Measurements from ENCODE around the gene RNF2. TPM values are rescaled to one million over a fixed set of nuclear protein-coding genes. Genes with fewer than 3 reads are reported as not detected.

The RNF2 gene
- total RNA-seq, 1 donor from 2014 or later: 15.9 TPM

DNA sequence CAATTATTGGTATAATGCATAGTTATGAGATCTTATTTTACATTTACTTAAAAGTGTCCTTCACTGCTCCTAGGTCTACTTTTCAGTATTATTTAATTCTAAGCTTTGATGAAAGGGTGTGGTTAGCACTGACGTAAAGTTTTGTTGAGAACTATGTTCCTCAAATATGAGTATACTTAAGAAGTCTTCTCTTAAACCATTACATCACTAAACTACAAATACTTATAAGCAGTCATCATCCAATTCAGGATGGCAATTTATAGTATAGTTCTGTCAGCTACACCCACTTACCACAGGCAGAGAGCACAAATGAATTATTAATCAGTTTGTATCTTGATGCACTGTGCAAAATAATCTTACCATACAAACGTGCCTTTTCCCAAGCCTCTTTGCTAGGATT is 84.3 kb downstream of the RNF2 start:
- H3K36me3 ChIP-seq: peaks cover 70% of the 10 kb centered on the region
- no peaks in the 10 kb centered on the region for H3K9me3 ChIP-seq
- intact Hi-C loops (cut with DNase I): no loop called here
- H3K4me1 ChIP-seq: no peaks in the 10 kb centered on the region
- H3K27me3 ChIP-seq: no peaks in the 10 kb centered on the region
- DNase-seq (no peak), ATAC-seq (no peak)
- TF ChIP-seq, protein P1, sequence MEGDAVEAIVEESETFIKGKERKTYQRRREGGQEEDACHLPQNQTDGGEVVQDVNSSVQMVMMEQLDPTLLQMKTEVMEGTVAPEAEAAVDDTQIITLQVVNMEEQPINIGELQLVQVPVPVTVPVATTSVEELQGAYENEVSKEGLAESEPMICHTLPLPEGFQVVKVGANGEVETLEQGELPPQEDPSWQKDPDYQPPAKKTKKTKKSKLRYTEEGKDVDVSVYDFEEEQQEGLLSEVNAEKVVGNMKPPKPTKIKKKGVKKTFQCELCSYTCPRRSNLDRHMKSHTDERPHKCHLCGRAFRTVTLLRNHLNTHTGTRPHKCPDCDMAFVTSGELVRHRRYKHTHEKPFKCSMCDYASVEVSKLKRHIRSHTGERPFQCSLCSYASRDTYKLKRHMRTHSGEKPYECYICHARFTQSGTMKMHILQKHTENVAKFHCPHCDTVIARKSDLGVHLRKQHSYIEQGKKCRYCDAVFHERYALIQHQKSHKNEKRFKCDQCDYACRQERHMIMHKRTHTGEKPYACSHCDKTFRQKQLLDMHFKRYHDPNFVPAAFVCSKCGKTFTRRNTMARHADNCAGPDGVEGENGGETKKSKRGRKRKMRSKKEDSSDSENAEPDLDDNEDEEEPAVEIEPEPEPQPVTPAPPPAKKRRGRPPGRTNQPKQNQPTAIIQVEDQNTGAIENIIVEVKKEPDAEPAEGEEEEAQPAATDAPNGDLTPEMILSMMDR (IDR thresholded peaks at IDR 0.05): no peak
- H3K4me3 ChIP-seq: no peak overlapping the region
- H3K27ac ChIP-seq: no peak overlapping the region

- H3K36me3 ChIP-seq: peaks cover 71% of the 10 kb centered on the region
- H3K27ac ChIP-seq: no peak overlapping the region
- DNase-seq (no peak), ATAC-seq (no peak)
- no peaks in the 10 kb centered on the region for H3K9me3 ChIP-seq
- no peaks in the 10 kb centered on the region for H3K4me1 ChIP-seq
- no peak overlapping the region for H3K4me3 ChIP-seq
- TF ChIP-seq, protein P1 (IDR thresholded peaks at IDR 0.05): no peak
- intact Hi-C loops (cut with DNase I): no loop called here
- no peaks in the 10 kb centered on the region for H3K27me3 ChIP-seq
Measured at GRCh38 chr1:185132534-185132933, 87.2 kb downstream of the RNF2 start.

GRCh38 chr1:185137896-185138545 is 92.7 kb downstream of the RNF2 start:
- ATAC-seq: no peak
- TF ChIP-seq, protein P1 (IDR thresholded peaks at IDR 0.05): no peak
- H3K4me3 ChIP-seq: no peak overlapping the region
- H3K36me3 ChIP-seq: peaks cover 90% of the 10 kb centered on the region
- H3K4me1 ChIP-seq: no peaks in the 10 kb centered on the region
- no peaks in the 10 kb centered on the region for H3K9me3 ChIP-seq
- H3K27me3 ChIP-seq: no peaks in the 10 kb centered on the region
- no peak for DNase-seq
- intact Hi-C loops (cut with DNase I): no loop called here
- H3K27ac ChIP-seq: no peak overlapping the region

GRCh38 chr1:185139246-185139645 is 93.9 kb downstream of the RNF2 start:
- no peaks in the 10 kb centered on the region for H3K9me3 ChIP-seq
- ATAC-seq (no peak), DNase-seq (no peak)
- intact Hi-C loops (cut with DNase I): no loop called here
- H3K4me3 ChIP-seq: no peak overlapping the region
- no peaks in the 10 kb centered on the region for H3K27me3 ChIP-seq
- no peak overlapping the region for H3K27ac ChIP-seq
- peaks cover 88% of the 10 kb centered on the region for H3K36me3 ChIP-seq
- TF ChIP-seq, protein P1 (IDR thresholded peaks at IDR 0.05): no peak
- H3K4me1 ChIP-seq: no peaks in the 10 kb centered on the region

DNA sequence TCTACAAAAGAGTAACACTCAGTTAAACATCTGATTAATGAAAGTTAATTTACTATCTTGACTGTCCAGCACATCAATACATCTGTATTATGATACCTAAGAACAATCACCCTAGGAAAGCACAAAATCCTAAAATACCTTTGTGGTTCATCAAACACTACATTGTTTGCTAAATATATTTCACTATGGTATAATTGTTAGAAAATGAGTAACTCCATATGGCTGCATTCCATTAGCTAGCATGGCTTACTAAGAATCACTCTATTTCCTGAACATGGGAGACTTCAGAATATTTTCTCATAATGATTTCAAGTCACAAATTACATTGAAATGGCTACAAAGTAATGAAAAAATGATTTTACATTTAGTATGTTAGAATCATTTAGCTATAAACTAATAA is 98.9 kb downstream of the RNF2 start:
- H3K9me3 ChIP-seq: no peaks in the 10 kb centered on the region
- no peak for ATAC-seq
- no peak for DNase-seq
- H3K27ac ChIP-seq: no peak overlapping the region
- no peak overlapping the region for H3K4me3 ChIP-seq
- no peaks in the 10 kb centered on the region for H3K27me3 ChIP-seq
- TF ChIP-seq, protein P1 (IDR thresholded peaks at IDR 0.05): no peak
- no peaks in the 10 kb centered on the region for H3K4me1 ChIP-seq
- intact Hi-C loops (cut with DNase I): no loop called here
- H3K36me3 ChIP-seq: peaks cover 85% of the 10 kb centered on the region

DNA sequence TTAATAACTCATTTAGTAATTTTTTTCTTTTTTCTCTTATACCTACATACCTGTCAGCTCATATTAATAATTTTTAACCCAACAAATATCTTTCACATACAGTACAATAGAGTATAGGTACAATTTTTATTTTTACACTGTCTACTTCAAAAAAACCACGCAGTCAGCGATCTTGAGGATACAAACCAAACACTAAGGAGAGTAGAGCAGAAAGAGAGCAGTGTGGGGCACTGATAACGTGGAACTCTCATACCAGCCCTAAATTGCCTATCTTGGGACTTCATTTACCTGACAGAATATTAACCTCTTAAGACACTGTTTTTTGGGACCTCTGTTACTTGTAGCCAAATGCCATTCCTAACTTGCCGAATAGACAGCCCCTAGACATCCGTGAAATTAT is 105.9 kb downstream of the RNF2 start:
- H3K4me1 ChIP-seq: peaks cover 30% of the 10 kb centered on the region
- TF ChIP-seq, protein P1 (IDR thresholded peaks at IDR 0.05): no peak
- no peak for DNase-seq
- intact Hi-C loops (cut with DNase I): no loop called here
- H3K4me3 ChIP-seq: no peak overlapping the region
- H3K27me3 ChIP-seq: no peaks in the 10 kb centered on the region
- H3K27ac ChIP-seq: no peak overlapping the region
- no peak for ATAC-seq
- peaks cover 42% of the 10 kb centered on the region for H3K36me3 ChIP-seq
- no peaks in the 10 kb centered on the region for H3K9me3 ChIP-seq
